GM19468 (cell line): ENCODE measurements around the gene DSCAML1.

ENCODE experiments used
- ATAC-seq: cut with Tn5 transposase; IDR thresholded peaks from one replicate; pipeline ENCODE4 v1.9.1; 2021; ENCODE audit warnings: mild to moderate bottlenecking, moderate library complexity, moderate number of reproducible peaks; ENCODE audit not compliant: unreplicated experiment; ENCODE audit errors: extremely low read depth

The DSCAML1 gene

GRCh38 chr11:117704395-117705100 is 92.5 kb downstream of the DSCAML1 start:
- no peak for ATAC-seq

DNA sequence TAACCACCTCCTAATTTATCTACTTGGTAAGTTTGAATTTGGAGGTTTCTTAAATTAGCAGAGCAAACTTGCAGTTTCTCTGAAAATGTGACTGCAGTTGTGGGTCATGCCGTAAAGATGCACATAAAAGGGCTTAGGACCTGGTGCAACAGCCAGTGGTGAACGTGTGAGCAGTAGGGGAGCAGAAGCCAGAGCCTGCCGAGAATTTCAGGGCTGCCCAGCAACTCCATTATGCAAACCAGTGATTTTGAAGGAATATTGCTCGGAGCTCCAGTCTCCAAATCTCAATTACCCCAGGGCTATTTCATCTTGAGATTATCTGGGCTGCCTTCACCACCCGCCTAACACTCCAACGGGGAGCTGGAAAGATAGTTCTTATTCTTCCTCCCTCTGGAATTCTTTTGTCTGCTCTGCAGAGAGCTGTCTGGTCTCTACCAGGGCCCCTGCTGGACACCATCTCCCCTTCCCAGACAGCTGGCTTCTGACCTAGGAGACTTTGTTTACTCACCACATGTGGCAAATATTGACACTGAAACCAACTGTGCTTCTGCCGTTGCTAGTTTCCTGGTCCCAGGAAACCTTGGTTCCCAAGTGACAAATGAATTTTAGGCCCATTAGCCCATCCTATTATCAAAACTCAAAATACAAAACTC is 93.9 kb downstream of the DSCAML1 start:
- ATAC-seq = no peak

DNA sequence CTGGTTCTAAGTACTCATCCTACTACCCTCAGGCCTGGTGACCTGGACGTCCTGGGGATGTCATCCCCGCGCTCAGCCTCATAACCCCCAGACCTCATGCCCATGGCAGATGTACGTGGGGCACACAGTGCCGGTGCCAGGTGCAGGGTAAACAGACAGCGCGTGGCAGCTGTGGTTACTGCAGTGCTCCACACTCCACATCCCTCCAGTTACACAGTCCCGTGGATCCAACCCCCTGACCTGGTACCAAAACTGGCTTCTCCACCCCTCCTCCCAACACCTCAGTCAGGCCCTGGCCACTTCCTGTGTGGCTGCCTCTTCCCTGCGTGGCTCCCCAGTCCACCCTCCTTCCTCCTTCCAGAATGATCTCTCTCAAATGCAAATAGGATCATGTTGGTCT is 95.2 kb downstream of the DSCAML1 start:
- ATAC-seq = no peak

- no peak for ATAC-seq
Measured at GRCh38 chr11:117700551-117700950, 96.5 kb downstream of the DSCAML1 start.

- no peak for ATAC-seq
Measured at GRCh38 chr11:117697319-117697718, 99.7 kb downstream of the DSCAML1 start.

DNA sequence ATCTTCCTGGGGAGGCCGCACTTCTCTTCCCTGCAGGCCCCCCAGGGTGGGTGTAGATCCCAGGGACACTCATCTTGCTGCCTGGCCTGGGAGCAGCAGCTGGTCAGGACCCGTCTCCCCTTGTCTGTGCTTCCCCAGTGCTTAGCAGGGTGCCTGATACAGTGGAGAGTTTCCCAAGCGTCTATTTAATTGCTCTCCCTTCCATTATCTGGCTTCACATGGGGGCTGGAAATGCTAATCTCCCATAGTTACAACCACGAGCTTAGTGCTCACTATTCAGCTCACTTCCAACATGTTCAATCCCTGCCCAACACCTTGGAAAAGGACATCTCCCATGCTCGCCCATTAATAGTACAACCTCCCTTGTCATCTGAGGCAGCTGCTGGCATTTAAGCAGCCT is 100.5 kb downstream of the DSCAML1 start:
- ATAC-seq = no peak

DNA sequence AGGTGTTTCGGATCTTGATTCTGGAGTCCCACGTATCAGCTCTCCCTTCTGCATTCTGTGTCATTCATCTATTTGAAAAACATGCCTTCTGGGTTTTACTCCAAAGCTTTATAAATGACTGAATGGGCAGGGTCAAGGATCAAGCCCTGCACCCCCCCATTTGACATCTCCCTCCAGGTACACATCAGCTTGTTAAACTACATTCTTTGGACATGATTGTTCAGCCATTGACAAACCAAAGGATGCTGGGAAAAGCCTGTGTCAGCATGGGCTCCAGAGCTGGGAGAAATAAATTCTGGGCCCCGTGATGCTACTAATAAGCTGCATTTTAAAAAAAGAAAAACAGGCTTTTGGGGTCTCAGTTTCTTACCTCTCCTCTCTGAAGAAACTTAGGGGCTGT is 103.7 kb downstream of the DSCAML1 start:
- ATAC-seq = no peak

DNA sequence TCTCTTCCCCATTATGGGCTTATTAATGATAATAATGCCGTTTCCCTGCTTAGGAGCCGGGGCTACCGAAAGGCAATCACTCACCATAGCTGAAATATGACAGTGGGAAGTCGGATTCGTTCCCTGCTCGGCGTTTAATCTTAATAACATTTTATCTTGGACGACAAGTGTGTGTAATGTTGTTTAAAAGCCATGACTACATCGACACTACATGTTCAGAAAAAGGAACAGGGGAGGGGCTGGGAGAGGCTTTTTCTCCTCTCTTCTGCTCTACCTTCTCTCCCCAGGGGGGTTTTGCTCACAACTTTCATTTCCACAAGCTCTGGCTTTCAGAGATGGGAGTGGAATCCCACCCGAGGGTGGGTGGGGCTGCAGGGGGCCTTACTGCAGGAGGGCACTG is 105.5 kb downstream of the DSCAML1 start:
- no peak for ATAC-seq

DNA sequence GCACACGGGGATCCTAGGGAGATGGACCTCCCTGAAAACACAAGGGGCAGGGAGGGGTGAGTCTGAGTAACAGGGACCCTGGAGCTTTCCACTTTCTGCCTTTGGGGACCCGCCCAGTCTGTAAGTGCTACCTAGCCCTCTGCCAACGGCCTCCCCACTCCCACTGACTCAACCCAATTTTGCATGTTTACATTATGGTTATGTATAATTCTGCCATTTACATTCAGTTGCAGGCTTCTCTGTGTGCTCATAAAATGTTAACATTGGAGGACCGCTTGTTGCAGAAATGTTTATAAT is 105.8 kb downstream of the DSCAML1 start:
- ATAC-seq = no peak

DNA sequence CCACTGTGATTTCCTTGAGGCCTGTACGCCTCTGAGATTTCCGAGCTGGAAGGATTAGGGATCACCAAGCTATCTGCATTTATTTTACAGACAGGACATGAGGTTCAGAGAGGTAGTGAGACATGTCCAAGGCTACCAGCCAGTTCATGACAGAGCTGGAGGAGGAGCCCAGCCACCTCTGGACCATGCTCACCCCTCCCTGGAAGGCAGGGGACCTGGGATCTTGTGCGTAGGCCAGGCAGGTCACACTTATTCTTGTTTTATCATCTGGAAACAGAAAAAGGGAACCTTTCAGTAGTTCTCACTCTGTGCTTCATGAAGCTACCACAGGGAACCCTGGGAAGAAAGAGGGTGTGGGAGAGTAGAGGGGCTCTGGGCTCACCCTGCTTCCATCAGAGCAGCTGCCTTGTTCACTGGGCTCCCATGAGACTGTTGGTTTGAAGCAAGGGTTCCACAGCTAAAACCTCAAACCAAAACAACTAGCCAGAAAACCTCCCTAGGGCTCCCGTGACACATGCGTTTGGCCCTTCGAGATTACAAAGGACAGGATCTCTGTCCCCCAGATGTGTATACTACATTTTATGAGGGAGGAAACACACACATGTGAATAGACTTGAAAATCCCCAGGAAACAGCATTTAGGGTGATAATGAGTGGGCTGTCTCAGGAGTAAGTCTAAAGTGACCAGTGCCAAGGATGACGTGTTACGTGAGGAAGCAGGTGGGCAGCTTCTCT is 106.4 kb downstream of the DSCAML1 start:
- no peak for ATAC-seq

DNA sequence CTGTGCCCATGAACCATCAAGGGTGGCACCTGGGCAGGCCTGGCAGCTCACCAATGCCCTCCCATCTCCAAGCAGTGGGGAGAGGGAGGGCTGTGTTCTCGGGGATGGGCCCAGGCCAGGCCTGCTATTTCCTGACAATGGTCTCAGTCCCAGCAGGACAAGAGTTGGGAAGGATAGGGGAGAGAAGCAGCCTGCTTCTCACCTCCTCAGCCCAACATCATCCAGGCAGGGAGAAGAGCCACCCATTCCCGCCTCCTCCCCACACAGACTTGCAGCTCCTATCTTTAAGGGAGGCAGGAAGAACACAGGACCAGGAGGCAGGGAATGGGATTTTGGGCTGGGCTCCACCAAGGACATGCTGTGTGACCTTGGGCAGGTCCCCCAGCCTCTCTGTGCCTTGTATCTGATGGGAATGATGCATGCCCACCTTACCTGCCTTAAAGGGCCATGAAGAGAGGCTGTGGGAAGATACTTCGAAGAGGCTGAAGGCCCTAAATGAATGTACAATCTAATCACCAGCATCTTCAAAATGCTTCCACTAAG is 108.7 kb downstream of the DSCAML1 start:
- ATAC-seq = no peak

- ATAC-seq = no peak
Measured at GRCh38 chr11:117687776-117688175, 109.2 kb downstream of the DSCAML1 start.

DNA sequence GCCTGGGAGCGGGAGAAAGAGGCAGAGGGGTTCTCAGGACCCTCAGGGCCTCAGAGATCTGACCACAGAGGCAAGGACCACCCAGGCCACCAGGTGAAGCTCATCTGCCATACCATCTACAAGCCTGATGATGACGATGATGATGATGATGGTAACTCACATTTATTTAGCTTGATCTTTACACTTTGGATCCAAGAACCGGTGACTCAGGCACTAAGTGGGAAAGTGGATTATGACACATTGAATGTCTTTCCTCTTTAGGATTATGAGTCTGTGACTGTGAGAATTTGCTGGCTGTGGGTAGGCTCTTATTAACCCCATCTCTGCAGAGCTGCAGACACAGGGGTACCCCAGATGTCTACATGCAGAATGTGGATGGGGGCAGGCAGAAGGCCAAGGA is 110.3 kb downstream of the DSCAML1 start:
- no peak for ATAC-seq

DNA sequence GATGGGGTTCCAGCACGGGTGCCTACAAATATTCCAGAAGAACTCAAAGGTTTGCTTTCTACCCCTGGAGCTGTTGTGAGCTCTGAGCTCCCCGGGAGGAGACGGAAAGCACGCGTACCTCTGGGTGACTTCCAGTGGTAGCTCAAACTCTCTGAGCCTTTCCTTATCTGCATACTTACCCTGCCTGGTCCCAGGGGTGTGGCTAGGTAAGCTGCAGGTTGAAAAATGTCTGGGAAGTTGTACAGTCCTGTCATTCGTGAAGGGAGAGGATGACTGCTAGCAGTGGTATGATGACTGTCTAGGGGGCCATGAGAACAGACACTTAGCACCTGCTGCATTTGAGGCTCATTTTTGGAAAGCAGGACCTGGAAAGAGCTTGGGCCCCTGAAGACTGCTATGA is 111.5 kb downstream of the DSCAML1 start:
- no peak for ATAC-seq

GRCh38 chr11:117684731-117685130 is 112.3 kb downstream of the DSCAML1 start:
- ATAC-seq = no peak

DNA sequence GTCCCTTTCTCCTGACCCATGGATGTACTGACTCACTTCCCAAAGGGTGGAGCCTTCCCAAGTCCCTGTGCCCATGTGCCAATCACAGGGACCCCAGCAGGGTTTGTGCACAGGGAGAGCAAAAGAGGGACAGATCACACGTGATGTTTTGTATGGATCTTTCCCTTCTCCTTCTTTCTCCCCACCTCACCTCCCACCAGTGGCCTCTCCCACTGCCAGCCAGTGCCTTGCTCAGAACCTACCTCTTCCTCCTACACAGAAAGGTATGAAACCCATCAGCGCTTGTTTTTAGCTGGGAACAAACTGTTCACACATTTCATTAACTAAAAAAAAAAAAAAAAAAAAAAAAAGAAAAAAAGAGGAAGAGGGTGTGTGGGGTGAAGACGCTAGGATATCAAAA is 112.9 kb downstream of the DSCAML1 start:
- ATAC-seq = no peak

GRCh38 chr11:117681438-117681837 is 115.6 kb downstream of the DSCAML1 start:
- ATAC-seq = no peak

GRCh38 chr11:117679461-117679860 is 117.6 kb downstream of the DSCAML1 start:
- no peak for ATAC-seq

- ATAC-seq = no peak
Measured at GRCh38 chr11:117678658-117679406, 118.2 kb downstream of the DSCAML1 start.

DNA sequence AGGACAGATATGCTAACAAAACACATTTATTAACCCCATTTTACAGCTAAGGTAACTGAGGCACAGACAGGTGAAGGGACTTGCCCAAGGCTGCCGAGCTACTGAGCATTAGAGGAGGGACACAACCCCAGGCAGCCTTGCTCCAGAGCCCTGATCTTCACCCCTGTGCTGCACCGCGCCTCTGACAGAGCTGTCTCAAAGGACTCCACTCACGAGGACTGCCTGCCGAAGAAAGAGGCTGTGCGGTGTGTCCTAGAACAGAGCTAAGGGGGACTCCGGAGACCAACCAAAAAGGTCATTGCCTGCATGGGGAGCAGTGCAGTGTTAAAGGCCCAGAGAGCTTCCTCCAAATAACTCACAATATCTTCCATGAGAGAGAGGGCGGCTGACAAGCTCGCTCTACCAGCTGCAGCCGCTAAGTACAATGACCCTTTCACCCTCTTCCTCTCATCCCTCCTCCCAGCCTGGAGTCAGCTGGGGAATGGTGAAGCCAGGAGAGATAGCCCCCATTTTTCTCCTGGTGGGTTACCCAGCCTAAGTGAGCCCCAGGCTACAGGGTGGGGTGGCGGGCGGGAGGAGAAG is 119.2 kb downstream of the DSCAML1 start:
- no peak for ATAC-seq
